Stomach smooth muscle (tissue), 2 donors: ENCODE measurements around the gene GCGR.

Experiments
- H3K27ac ChIP-seq: one replicate; pipeline ENCODE4 v1.7.0; 2013; ENCODE audit warnings: mild to moderate bottlenecking, low read length, inconsistent platforms
- H3K27me3 ChIP-seq, 2 donors: one replicate each; pipeline ENCODE4 v1.7.0; 2013; ENCODE audit warnings: low read length in 2 of 2; ENCODE audit not compliant: insufficient read depth in 2 of 2, control insufficient read depth in 1 of 2
- H3K36me3 ChIP-seq, 2 donors: one replicate each; pipeline ENCODE4 v1.7.0; 2013; ENCODE audit warnings: low read length in 2 of 2; ENCODE audit not compliant: control insufficient read depth in 2 of 2, insufficient read depth in 2 of 2
- H3K4me1 ChIP-seq: one replicate; pipeline ENCODE4 v1.7.0; 2013; ENCODE audit warnings: low read length; ENCODE audit not compliant: control insufficient read depth, insufficient read depth
- H3K4me3 ChIP-seq, 2 donors: one replicate each; pipeline ENCODE4 v1.7.0; 2013; ENCODE audit warnings: low read length in 2 of 2
- H3K9ac ChIP-seq, 2 donors: one replicate each; pipeline ENCODE4 v1.7.0; 2013; ENCODE audit warnings: low read length in 2 of 2, mild to moderate bottlenecking in 1 of 2
- H3K9me3 ChIP-seq, 2 donors: one replicate each; pipeline ENCODE4 v1.7.0; 2013; ENCODE audit warnings: low read length in 2 of 2; ENCODE audit not compliant: control insufficient read depth in 2 of 2
- donor health status: healthy.
- donor health status: Pancreatic carcinoma.

Gene GCGR

GRCh38 chr17:81823820-81824550 lies 20.0 kb downstream of the GCGR start:
- no peak overlapping the region for H3K4me3 ChIP-seq
- peaks cover 4 to 5% of the 10 kb centered on the region in 2 donors for H3K27me3 ChIP-seq
- peaks cover 18% of the 10 kb centered on the region for H3K4me1 ChIP-seq
- no peak overlapping the region for H3K9ac ChIP-seq
- H3K9me3 ChIP-seq, result no peaks in the 10 kb centered on the region
- peaks cover 0 to 8% of the 10 kb centered on the region in 2 donors for H3K36me3 ChIP-seq
- no peak overlapping the region for H3K27ac ChIP-seq

DNA sequence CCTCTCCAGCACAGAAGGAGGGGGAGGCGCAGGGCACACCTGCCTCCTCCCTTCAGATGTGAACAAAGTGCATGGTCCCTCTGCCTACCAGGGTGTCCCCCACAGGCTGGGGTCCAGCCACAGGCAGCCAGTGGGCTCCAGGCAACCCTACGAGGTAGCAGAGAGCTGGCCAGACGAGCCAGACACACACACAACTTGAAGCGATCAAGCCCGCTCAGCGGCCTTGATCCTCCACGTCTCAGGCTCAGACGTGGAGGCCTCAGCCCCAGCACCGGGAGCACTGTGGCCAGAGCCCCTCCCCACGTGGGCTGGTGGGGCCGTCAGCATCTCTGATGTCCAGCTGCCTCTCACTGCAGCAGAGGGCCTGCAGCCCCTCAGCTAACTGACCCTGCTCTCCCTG lies 20.6 kb downstream of the GCGR start:
- H3K9ac ChIP-seq, result no peak overlapping the region

GRCh38 chr17:81825841-81826466 lies 22.0 kb downstream of the GCGR start:
- H3K9ac ChIP-seq, result no peak overlapping the region
- no peak overlapping the region for H3K4me3 ChIP-seq
- H3K27ac ChIP-seq, result no peak overlapping the region
- no peaks in the 10 kb centered on the region for H3K27me3 ChIP-seq
- H3K9me3 ChIP-seq, result no peaks in the 10 kb centered on the region
- peaks cover 21% of the 10 kb centered on the region for H3K4me1 ChIP-seq
- H3K36me3 ChIP-seq, result peaks cover 0 to 8% of the 10 kb centered on the region in 2 donors

More for the DNA sequence above, 20.6 kb downstream of the GCGR start:
- no peaks in the 10 kb centered on the region for H3K9me3 ChIP-seq
- peaks cover 18% of the 10 kb centered on the region for H3K4me1 ChIP-seq
- H3K27me3 ChIP-seq, result no peaks in the 10 kb centered on the region
- H3K27ac ChIP-seq, result no peak overlapping the region
- no peak overlapping the region for H3K4me3 ChIP-seq
- peaks cover 0 to 8% of the 10 kb centered on the region in 2 donors for H3K36me3 ChIP-seq

DNA sequence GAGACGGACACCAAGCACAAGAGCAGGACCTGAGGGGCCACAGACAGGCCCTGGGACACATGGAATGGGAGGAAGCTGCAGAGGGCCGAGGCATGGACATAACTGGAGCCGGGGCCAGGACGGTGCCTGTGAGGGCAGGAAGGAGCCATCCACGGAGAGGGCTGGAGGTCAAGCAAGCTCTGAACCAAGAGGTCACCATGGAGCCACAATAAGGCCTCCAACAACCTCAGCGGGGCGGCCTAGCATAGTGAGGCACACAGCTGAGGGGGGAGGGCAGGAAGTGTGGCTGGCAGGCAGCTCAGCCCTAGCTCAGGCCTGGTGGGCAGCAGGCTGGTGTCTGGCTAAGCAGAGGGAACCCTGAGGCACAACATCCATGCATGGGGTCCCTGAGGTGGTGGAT lies 24.7 kb downstream of the GCGR start:
- Histone ChIP-seq H3K27ac (no peak overlapping the region), H3K27me3 (no peaks in the 10 kb centered on the region), H3K9me3 (no peaks in the 10 kb centered on the region), H3K4me3 (no peak overlapping the region), H3K9ac (no peak overlapping the region), H3K36me3 (peaks cover 0 to 5% of the 10 kb centered on the region in 2 donors), H3K4me1 (peaks cover 24% of the 10 kb centered on the region)

GRCh38 chr17:81829858-81830257 lies 25.9 kb downstream of the GCGR start:
- Histone ChIP-seq H3K27ac (no peak overlapping the region), H3K9ac (no peak overlapping the region), H3K4me1 (peaks cover 29% of the 10 kb centered on the region)

GRCh38 chr17:81831563-81831956 lies 27.6 kb downstream of the GCGR start:
- peak overlapping the region; percentile 84 to 90 for H3K9ac ChIP-seq
- no peaks in the 10 kb centered on the region for H3K9me3 ChIP-seq
- H3K4me3 ChIP-seq, result peak overlapping the region; percentile 84 to 90
- H3K4me1 ChIP-seq, result peaks cover 25% of the 10 kb centered on the region
- no peaks in the 10 kb centered on the region for H3K36me3 ChIP-seq
- H3K27me3 ChIP-seq, result no peaks in the 10 kb centered on the region
- peak overlapping the region; percentile 75 for H3K27ac ChIP-seq

More at GRCh38 chr17:81829858-81830257, 25.9 kb downstream of the GCGR start:
- no peaks in the 10 kb centered on the region for H3K9me3 ChIP-seq
- H3K4me3 ChIP-seq, result no peak overlapping the region
- no peaks in the 10 kb centered on the region for H3K27me3 ChIP-seq
- H3K36me3 ChIP-seq, result no peaks in the 10 kb centered on the region

DNA sequence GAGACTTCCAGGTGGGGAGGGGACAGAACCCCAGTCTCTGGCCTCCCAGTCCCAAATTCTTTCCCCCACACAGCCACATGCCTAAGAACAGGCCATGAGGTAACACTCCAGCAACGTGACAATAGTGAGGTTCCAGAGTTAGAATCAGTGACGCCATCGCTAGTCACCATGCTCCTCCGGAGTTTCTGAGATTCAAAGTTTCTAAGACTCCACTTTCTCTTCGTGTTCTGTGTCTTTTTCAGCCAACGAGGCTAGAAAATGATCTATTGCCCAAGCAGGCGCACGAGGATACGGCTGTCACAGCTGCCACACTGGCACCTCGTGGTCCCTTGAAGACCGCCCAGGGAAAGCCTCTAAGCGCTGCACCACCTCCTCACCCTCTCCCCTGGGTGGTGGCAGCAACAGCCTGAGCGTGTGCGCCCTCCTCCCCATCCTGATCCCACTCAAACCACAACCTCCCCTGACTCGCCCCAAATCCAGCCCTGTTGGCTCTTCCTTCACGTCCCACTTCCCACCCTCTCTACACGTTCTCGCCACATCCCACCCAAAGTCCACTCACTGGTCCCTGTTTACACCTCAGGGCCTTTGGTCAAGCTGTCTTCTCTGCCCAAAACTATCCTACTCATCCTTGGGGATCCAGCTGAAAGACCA lies 28.1 kb downstream of the GCGR start:
- H3K4me1 ChIP-seq, result peaks cover 25% of the 10 kb centered on the region
- H3K27ac ChIP-seq, result peak overlapping the region; percentile 75
- no peaks in the 10 kb centered on the region for H3K36me3 ChIP-seq
- H3K4me3 ChIP-seq, result peak overlapping the region; percentile 84 to 90
- no peaks in the 10 kb centered on the region for H3K27me3 ChIP-seq
- no peaks in the 10 kb centered on the region for H3K9me3 ChIP-seq
- H3K9ac ChIP-seq, result peak overlapping the region; percentile 84 to 90

GRCh38 chr17:81832608-81833159 lies 28.7 kb downstream of the GCGR start:
- H3K9ac ChIP-seq, result peak overlapping the region; percentile 84 to 90
- H3K4me3 ChIP-seq, result peak overlapping the region; percentile 84 to 90
- peaks cover 25% of the 10 kb centered on the region for H3K4me1 ChIP-seq
- H3K9me3 ChIP-seq, result no peaks in the 10 kb centered on the region
- H3K27ac ChIP-seq, result peak overlapping the region; percentile 75
- no peaks in the 10 kb centered on the region for H3K27me3 ChIP-seq
- H3K36me3 ChIP-seq, result no peaks in the 10 kb centered on the region

DNA sequence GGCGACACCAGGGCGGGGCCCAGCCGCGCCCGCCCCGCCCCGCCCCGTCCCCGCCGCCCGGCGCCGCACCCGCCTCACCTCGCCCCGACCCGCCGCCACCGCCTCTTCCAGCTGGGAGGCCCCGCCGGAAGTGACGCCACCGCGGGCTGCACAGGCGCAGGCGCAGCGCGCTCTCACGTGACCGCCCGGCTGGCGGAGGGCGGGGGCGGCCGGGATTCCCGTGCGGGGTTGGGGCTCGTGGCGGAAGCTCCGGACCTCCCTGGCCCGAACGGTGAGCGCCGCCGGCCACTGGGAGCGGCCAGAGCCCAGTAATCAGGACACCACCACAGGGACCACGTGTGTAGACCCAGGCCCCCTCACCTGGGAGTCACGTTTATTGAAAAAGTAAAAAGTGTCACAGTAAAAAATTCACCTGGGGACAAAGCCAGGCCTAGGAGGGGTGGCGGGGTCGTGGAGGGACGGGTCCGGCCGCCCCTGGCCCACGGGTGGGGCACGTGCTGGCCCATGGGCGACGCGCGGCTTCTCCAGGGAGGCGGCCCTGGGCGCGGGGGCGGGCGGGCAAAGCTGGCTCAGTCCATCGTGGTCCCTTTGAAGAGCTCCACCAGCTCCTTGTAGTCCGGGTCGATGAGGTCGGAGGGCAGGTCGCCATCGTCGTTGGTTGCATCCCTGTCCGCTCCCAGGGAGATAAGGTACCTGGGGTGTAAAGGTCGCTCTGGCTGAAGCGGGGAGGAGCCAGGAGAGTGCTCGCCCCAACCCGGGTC lies 29.4 kb downstream of the GCGR start, which contains the start of gene MCRIP1:
TSS of gene MCRIP1 (minus strand) at position 132 of the 761 bp plus-strand sequence. CDS start 8,785 bp downstream, outside the sequence.
- peaks cover 25% of the 10 kb centered on the region for H3K4me1 ChIP-seq
- peak within 1 kb of the TSS; percentile 75 for H3K27ac ChIP-seq
- H3K9me3 ChIP-seq, result no peaks in the 10 kb centered on the region
- H3K36me3 ChIP-seq, result no peaks in the 10 kb centered on the region
- H3K4me3 ChIP-seq, result peak within 1 kb of the TSS; percentile 84 to 90
- H3K9ac ChIP-seq, result peak within 1 kb of the TSS; percentile 89 to 90
- H3K27me3 ChIP-seq, result no peaks in the 10 kb centered on the region
